Amygdala (tissue), 56 donors: ENCODE data around the gene TOM1L2.

Experiments
- DNase-seq, 56 donors: peaks; one replicate each; lab custom pipeline; 2025; lab: John Stamatoyannopoulos, UW

The TOM1L2 gene

DNA sequence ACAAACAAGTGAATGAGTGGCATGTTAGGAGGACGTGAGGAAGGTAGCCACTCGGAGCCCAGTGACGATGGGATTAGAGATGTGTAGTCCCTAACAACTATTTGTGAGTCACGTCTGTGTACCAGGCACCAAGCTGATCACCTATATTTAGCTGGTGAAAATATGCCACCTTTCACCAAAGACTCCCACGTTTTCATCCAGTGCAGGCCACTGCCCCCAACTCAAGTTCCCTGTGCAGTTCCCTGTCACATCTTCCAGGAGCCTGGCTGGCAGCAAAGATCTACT lies 67.2 kb downstream of the TOM1L2 start:
- DNase-seq: no peak

DNA sequence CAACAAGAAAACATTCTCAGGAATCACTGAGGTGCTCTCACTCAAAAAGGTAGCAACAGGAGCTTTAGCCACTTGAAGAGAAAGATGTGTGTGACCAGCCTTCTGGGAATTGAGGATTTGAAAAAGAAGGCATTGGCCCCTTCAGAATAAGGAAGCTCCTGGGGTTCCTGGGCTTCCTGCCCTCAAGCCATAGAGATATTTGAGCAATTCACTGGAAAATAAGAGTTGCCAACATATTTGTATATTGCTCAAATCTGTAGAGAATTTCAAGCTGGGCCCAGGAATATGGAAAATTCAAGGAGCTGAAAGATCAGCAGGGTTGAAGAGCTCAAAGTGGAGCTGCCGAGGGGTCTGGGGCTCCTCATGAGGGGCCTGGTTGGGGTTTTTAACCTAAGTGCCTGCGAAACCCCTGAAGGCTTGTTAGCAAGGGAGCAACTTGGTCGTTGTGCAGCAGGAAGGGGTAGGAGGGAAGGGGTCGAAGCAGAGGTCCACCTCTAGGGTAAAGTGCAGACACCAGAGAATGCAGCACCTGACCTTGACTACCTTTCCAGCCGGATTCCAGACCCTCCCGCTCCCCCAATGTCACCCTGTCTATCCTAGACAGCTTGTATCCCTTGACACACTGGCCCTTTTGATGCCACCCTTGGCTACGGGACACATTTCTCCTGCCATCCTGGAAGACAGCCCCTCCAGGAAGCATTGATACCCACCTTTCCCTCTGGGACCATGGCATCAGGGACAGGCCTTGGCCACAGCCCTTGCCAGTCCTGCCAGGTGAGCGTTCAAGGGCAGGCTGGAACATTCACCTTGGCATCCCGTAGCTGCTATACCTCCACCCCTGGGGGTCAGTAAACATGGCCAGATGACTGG lies 67.8 kb downstream of the TOM1L2 start:
- no peak for DNase-seq

DNA sequence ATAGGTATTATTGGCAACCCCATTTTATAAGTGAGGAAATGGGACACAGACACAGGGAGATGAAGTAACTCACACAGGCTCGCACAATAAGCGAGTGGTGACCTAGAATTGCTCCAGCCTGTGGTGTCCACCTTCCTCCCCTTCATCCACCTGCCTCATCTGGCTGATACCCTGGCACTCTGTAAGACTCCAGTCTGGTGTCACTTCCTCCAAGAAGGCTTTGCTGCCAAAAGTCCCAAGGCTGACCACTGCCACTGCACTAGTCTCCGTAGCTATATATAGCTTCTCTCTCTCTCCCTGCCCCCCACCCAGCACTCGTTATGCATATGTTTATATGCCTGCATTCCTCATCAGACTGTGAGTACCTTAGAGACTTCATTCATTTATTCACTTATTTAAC lies 69.3 kb downstream of the TOM1L2 start:
- DNase-seq: no peak

GRCh38 chr17:17902376-17902775 lies 69.8 kb downstream of the TOM1L2 start:
- no peak for DNase-seq

GRCh38 chr17:17900615-17901520 lies 71.3 kb downstream of the TOM1L2 start:
- peak in 20 of 56 donors; percentile 9 to 76 (median 36) for DNase-seq

DNA sequence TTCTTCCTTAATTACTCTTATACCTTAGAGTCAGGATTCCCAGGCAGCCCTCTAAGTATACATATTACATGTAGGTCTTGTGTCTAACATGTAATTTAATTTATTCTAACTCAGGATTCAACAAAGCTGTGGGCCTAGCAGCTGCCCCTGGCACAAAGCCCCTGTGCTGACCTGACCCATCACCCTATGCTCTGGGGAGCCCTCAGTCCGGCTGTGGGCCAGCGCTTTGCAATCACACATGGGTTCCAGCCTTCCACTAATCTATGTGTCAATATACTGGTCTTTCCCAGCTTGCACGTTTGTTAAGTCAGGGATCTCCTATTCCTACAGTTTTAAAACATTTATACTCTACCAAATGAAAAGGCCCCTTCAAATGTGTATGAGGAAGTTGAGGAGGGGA lies 72.7 kb downstream of the TOM1L2 start:
- no peak for DNase-seq

- DNase-seq: no peak
These were observed 73.5 kb downstream of the TOM1L2 start for GRCh38 chr17:17898673-17899072.

DNA sequence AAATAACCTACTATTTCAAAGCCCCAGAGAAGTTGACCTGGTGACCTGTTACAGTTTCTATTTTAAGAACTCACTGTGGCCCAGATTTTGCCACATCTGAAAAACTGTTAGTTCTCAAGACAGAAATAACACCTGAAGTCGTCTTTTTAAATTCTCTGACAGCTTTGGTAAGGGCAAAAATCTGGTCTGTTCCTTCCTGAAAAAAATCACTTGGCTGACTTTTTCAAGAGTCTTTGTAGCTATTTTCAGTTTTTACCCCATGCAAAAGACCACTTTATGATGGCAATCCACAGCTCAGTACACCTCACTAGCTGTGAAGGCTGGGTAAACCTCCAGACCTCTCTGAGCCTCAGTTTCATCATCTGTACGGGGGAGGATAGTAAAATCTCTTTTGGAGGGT lies 74.8 kb downstream of the TOM1L2 start:
- no peak for DNase-seq

GRCh38 chr17:17896746-17897145 lies 75.5 kb downstream of the TOM1L2 start:
- DNase-seq: no peak

DNA sequence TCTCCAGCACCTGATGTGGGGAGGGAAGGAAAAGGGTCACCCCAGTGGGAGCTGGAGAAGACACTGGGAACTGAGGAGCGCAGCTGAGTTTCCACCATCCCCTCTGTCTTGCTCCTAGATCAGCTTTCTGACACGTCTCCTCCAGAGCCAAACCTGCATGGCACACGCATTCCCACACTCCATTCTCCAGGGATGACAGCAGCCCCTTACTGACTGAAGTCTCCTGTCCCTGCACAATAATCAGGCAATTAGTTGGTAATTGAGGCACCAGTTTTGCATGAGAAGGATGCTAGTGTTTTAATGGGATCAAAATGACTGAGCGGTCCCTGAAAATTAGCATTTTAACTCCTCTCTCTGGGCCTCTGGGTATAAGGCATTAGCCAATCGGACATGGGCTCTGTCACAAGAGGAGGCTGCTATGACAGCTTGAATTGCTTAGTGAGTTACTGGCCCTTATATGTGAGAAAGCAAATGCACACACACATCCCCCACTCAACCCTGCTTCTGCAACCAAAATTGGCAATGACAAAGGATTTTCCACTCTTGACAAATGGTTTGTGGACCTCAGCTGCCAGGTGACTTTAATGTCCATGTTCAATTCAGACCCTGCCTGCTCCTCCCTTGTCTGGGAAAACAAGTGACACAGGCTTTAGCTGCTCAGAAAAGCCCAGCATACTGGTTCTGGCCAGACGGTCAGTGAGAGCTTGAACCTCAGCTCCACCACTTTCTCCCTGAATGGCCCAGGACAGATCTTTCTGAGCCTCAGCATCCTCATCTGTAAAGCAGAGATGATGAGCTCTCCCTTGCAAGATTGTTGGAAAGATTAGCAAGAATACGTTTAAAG lies 78.2 kb downstream of the TOM1L2 start:
- no peak for DNase-seq

DNA sequence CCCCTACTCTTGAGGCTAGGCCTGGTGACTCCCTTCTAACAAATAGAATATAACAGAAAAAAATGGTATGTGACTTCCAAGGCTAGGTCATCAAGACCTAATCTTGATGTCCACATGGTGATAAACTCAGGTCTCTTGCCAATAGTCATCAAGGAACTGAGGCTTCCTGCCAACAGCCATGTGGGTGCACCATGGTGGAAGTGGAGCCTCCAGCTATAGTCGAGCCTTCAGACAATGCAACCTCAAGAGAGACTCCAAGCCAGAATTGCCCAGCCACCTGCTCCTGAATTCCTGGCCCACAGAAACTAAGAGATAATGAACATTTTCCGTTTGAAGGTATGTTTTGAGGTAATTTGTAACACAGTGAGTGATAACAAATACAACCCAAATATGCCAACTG lies 79.5 kb downstream of the TOM1L2 start:
- DNase-seq: no peak

- no peak for DNase-seq
These were observed 80.2 kb downstream of the TOM1L2 start for GRCh38 chr17:17892009-17892408.

- DNase-seq: peak in 6 of 56 donors; percentile 17 to 38 (median 23)
These were observed 81.1 kb downstream of the TOM1L2 start for GRCh38 chr17:17890773-17891759.

DNA sequence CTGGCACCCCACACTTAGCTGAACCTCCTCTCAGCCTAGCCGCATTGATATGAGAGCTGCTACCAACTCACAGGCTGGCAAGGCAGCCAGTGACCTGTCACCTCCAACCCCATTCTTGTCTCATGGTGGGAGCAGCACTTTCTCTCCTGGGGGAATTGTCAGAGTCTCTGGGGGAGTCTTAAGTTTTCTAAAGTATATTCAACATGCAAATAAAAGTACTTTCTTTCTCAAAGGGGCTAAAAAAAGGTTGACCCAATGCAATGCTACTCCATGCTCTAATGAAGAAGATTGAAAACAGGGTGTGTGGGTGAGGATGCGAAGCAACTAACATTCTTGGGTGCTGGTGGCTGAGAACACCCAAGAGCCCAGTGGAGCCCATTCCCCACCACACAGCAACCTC lies 82.3 kb downstream of the TOM1L2 start:
- DNase-seq: no peak

DNA sequence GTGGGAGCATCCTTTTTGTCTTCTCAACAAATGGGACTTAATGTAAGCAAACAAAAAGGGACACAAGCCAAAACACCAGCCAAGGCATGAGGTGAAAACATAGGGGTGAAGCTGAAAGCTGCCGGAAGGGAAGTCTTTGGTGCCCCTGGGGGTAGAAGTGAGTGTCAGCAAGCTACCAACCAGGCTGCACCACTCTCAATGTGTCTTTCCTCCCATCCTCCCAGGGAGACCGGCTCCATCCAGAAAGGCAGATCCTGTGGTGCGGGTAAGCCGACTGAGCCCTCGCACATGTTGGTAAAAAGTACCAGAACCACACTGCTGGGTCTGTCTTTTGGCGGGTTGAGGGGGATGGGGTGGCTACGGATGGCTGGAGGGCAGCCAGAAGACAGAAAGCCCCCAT lies 83.4 kb downstream of the TOM1L2 start:
- no peak for DNase-seq

DNA sequence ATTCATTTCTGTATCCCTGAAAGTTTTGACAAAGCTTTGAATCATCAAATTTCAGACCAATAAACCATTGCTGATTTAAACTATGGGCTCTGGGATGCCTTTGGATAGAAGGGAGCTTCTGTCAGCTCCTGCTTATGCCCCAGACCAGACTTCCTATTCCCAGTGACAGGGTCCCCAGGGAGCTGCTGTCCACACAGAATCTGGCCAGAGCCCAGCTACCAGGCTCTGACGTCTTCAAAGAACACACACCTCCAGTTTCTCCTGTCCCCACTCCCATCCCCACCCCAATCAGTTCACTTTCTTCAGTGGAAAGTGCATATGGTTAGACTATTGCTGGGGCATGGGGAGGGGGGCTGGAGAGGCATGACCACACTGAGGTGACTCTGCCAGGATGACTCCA lies 83.8 kb downstream of the TOM1L2 start:
- DNase-seq: no peak

- DNase-seq: no peak
These were observed 84.4 kb downstream of the TOM1L2 start for GRCh38 chr17:17887752-17888304.

DNA sequence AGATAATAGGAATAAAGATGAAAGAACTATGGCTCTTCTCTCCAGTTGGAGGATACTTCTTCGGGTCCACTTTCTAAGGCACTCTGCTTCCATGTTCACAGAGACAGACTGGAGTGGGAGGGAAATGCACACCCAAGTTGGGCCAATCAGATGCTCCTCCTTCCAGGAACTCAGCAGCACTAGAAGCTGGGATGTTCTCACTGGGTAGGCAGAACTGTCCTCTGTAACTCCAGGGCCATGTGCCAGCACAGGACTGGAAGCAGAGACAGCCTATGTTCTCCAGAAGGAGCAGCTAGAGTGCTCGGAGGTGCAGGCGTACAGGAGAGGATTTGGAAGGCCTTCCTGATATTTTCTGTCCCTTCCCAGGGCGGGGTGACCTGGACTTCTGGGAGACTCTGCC lies 85.5 kb downstream of the TOM1L2 start:
- DNase-seq: no peak

DNA sequence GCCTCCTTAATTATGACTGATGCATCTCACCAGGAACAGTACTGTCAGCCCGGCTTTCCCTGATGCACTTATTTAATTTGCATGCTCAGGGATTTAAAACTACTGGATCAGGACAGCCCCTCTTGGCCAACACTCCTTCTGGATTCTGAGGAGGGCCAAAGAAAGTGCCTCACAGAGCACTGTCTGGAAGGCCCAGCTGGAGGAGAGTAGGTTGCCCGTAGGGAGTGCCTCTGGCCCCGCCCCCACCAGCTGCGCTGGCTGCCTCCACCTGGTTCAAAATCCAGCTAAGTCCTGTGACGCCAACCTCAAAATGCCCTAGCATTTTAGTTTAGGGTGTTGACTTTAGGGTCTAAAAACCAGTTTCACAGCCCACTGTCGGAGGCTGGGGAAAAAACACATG lies 86.0 kb downstream of the TOM1L2 start:
- no peak for DNase-seq
